Neural cell (in vitro differentiated cells): ENCODE data around the gene PLXNA4. TPM values are rescaled to one million over a fixed set of nuclear protein-coding genes. Genes with fewer than 3 reads are reported as not detected.

Experiments used
- H2AFZ ChIP-seq: fragments of 200-600, 300-800 bp; sonication (generic), shearing (Covaris generic); 2 replicates; pipeline ENCODE4 v1.6.0; 2014; ENCODE audit warnings: low read depth, mild to moderate bottlenecking, antibody characterized with exemption, low read length, moderate library complexity
- H3F3A ChIP-seq: fragments of 200-600 bp; shearing (Covaris generic); 2 replicates; pipeline ENCODE4 v1.6.1; 2016; ENCODE audit warnings: mild to moderate bottlenecking, moderate library complexity, mixed read lengths, antibody characterized with exemption, low read length; ENCODE audit not compliant: insufficient read depth, poor library complexity, severe bottlenecking
- H3K27ac ChIP-seq: fragments of 200-600, 300-800 bp; sonication (generic), shearing (Covaris generic); 2 replicates; pipeline ENCODE4 v1.5.1; 2014; ENCODE audit warnings: mild to moderate bottlenecking, low read length, moderate library complexity
- H3K27me3 ChIP-seq: fragments of 300-800, 200-600 bp; sonication (generic), shearing (Covaris generic); 2 replicates; pipeline ENCODE4 v1.6.0; 2014; ENCODE audit warnings: mild to moderate bottlenecking, low read depth, low read length, moderate library complexity; ENCODE audit not compliant: insufficient read depth
- H3K36me3 ChIP-seq: fragments of 300-800, 200-600 bp; sonication (generic), shearing (Covaris generic); 2 replicates; pipeline ENCODE4 v1.5.1; 2014; ENCODE audit warnings: mild to moderate bottlenecking, antibody characterized with exemption, low read length, moderate library complexity; ENCODE audit not compliant: insufficient read depth
- H3K4me2 ChIP-seq: fragments of 300-800, 200-600 bp; sonication (generic), shearing (Covaris generic); 2 replicates; pipeline ENCODE4 v1.6.0; 2014; ENCODE audit warnings: mild to moderate bottlenecking, low read length
- H3K4me3 ChIP-seq: fragments of 300-800, 200-600 bp; sonication (generic), shearing (Covaris generic); 2 replicates; pipeline ENCODE4 v1.5.1; 2014; ENCODE audit warnings: mild to moderate bottlenecking, low read length, moderate library complexity
- H3K79me2 ChIP-seq: fragments of 200-600 bp; shearing (Covaris generic); replicated peaks from 2 replicates; pipeline ENCODE4 v1.6.0; 2014; ENCODE audit warnings: mild to moderate bottlenecking, low read length, moderate library complexity; ENCODE audit not compliant: insufficient read depth
- H3K9ac ChIP-seq: fragments of 300-800, 200-600 bp; sonication (generic), shearing (Covaris generic); 2 replicates; pipeline ENCODE4 v1.6.1; 2016; ENCODE audit warnings: mild to moderate bottlenecking, low read length, mixed read lengths
- H3K9me2 ChIP-seq: fragments of 200-600 bp; shearing (Covaris generic); 2 replicates; pipeline ENCODE4 v1.6.1; 2016; ENCODE audit warnings: mild to moderate bottlenecking, low read length, mixed read lengths; ENCODE audit not compliant: insufficient read depth
- H3K9me3 ChIP-seq: fragments of 200-600, 300-800 bp; sonication (generic), shearing (Covaris generic); 2 replicates; pipeline ENCODE4 v1.6.1; 2016; ENCODE audit warnings: mild to moderate bottlenecking, mixed run types, low read length, moderate library complexity, mixed read lengths
- H4K20me1 ChIP-seq: fragments of 200-600 bp; shearing (Covaris generic); 2 replicates; pipeline ENCODE4 v1.6.1; 2016; ENCODE audit warnings: mild to moderate bottlenecking, mixed run types; ENCODE audit not compliant: insufficient read depth
- CTCF ChIP-seq: fragments of 450-650 bp; IDR thresholded peaks from 2 replicates; pipeline ENCODE4 v1.5.1; 2014; ENCODE audit warnings: antibody characterized with exemption, mild to moderate bottlenecking, moderate library complexity; ENCODE audit not compliant: poor library complexity, severe bottlenecking
- EP300 ChIP-seq: fragments of 450-650 bp; conservative IDR thresholded peaks from 2 replicates; pipeline ENCODE4 v1.6.1; 2014; ENCODE audit warnings: antibody characterized with exemption, mild to moderate bottlenecking, moderate library complexity; ENCODE audit not compliant: poor library complexity, severe bottlenecking
- EZH2 ChIP-seq: fragments of 200-600, 300-800 bp; shearing (Covaris generic), sonication (generic); IDR thresholded peaks from 2 replicates; pipeline ENCODE4 v1.6.1; 2014; ENCODE audit warnings: antibody characterized with exemption, low read length, borderline replicate concordance, mild to moderate bottlenecking; ENCODE audit not compliant: insufficient read depth, poor library complexity, severe bottlenecking
- MXI1 ChIP-seq: fragments of 450-650 bp; conservative IDR thresholded peaks from 2 replicates; pipeline ENCODE4 v1.6.1; 2014; ENCODE audit warnings: antibody characterized with exemption, mild to moderate bottlenecking; ENCODE audit not compliant: poor library complexity, severe bottlenecking
- POLR2AphosphoS5 ChIP-seq: IDR thresholded peaks from 2 replicates; pipeline ENCODE4 v1.6.1; 2012
- RAD21 ChIP-seq: fragments of 450-650 bp; conservative IDR thresholded peaks from 2 replicates; pipeline ENCODE4 v1.6.1; 2014; ENCODE audit warnings: antibody characterized with exemption, mild to moderate bottlenecking, moderate library complexity
- REST ChIP-seq: IDR thresholded peaks from 2 replicates; pipeline ENCODE4 v1.6.1; 2012; ENCODE audit warnings: borderline replicate concordance
- SMC3 ChIP-seq: fragments of 450-650 bp; conservative IDR thresholded peaks from 2 replicates; pipeline ENCODE4 v1.6.1; 2014; ENCODE audit warnings: antibody characterized with exemption, mild to moderate bottlenecking, moderate library complexity; ENCODE audit not compliant: poor library complexity
- TAF1 ChIP-seq: IDR thresholded peaks from 2 replicates; pipeline ENCODE4 v1.6.1; 2012; ENCODE audit warnings: low read depth
- polyA plus RNA-seq: library from polyadenylated mRNA; depleted of rRNA; stranded (reverse); fragments of >200 nt; gene quantifications from 2 replicates; pipeline ENCODE4 v1.2.3, GENCODE V29; 2014

The PLXNA4 gene
- polyA plus RNA-seq, 1 donor from 2014 or later: 7.2 TPM

GRCh38 chr7:132558815-132559214, 17.5 kb downstream of the PLXNA4 start:
- peaks cover 23% of the 10 kb centered on the region for H3K27me3 ChIP-seq
- H3K4me2 ChIP-seq: no peak overlapping the region
- H3K4me3 ChIP-seq: no peak overlapping the region

GRCh38 chr7:132557489-132558044, 18.7 kb downstream of the PLXNA4 start:
- peaks cover 17% of the 10 kb centered on the region for H3K27me3 ChIP-seq
- no peaks in the 10 kb centered on the region for H3K9me3 ChIP-seq
- TF ChIP-seq REST: no peak
- peak; percentile 58 for TF ChIP-seq RAD21
- no peak for TF ChIP-seq EZH2
- TF ChIP-seq POLR2AphosphoS5: no peak
- peak; percentile 54 for TF ChIP-seq CTCF
- TF ChIP-seq TAF1: no peak

More at GRCh38 chr7:132558815-132559214, 17.5 kb downstream of the PLXNA4 start:
- H3K9me2 ChIP-seq: no peaks in the 10 kb centered on the region
- TF ChIP-seq EP300 (no peak), SMC3 (no peak), RAD21 (no peak), TAF1 (no peak), CTCF (no peak), POLR2AphosphoS5 (no peak), REST (no peak), MXI1 (no peak), EZH2 (no peak)
- no peaks in the 10 kb centered on the region for H3K79me2 ChIP-seq
- no peaks in the 10 kb centered on the region for H4K20me1 ChIP-seq
- H3K27ac ChIP-seq: no peak overlapping the region
- H2AFZ ChIP-seq: no peak overlapping the region
- H3K9me3 ChIP-seq: no peaks in the 10 kb centered on the region
- no peaks in the 10 kb centered on the region for H3K36me3 ChIP-seq
- no peaks in the 10 kb centered on the region for H3F3A ChIP-seq
- no peak overlapping the region for H3K9ac ChIP-seq

More at GRCh38 chr7:132557489-132558044, 18.7 kb downstream of the PLXNA4 start:
- H3K36me3 ChIP-seq: no peaks in the 10 kb centered on the region
- no peak overlapping the region for H2AFZ ChIP-seq
- no peak overlapping the region for H3K9ac ChIP-seq
- no peaks in the 10 kb centered on the region for H3K9me2 ChIP-seq
- no peak overlapping the region for H3K4me3 ChIP-seq
- H4K20me1 ChIP-seq: no peaks in the 10 kb centered on the region
- H3K79me2 ChIP-seq: no peaks in the 10 kb centered on the region
- no peaks in the 10 kb centered on the region for H3F3A ChIP-seq
- H3K27ac ChIP-seq: no peak overlapping the region
- no peak overlapping the region for H3K4me2 ChIP-seq
